Glomerular visceral epithelial cell (primary cell): ENCODE results near the gene GSTCD.
"Not testable (repeated sequence)": the region's sequence is repeated elsewhere in the genome, so short reads cannot be mapped to it uniquely, and the experiment has no call there.

Experiments
- DNase-seq: peaks from one replicate; pipeline ENCODE4 v3.0.0-alpha.2; 2016; ENCODE audit errors: extremely low spot score

Gene GSTCD

DNA sequence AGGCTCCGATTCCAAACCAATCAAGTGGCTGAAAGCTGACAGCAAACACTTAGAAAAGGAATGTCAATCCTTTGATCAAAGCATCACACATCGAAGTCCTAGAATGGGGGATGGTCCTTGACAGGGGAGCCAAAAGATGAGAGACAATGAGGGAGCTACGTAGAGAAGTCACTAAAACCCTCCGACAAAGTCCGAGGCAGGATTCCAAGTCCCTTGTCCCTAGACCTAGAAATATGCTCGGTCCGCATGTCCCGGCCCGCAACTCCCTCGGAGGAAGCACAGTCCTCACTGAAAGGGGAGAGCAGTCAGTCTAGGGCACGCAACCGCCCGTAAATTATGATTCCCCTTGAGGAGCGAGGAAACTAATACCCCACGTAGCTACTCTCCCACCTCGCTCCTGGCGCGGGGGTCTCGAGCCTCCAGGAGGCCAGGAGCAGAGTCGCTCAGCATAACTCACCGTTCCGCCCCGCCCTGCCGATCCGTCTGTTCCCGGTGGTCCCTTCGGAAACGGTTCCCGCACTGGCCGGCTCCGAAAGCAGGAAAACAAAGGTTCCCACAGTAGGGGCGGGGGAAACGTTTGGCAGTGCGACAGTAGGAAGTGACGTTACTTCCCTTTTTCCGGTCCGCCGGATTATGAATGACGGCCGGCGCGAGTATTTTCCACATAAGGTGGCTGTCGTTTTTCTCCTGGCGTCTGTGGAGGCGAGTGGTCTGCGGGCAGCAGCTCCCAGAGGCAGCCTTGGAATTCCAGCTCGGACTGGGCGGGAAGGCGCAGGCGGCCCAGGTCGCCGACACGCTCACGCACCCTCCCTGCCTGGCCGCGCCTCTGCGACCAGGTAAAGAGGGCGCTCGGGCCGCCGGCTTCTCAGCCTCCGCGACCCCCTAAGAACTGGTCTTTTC lies at the start of gene GSTCD, which contains the start of gene INTS12:
GSTCD (plus strand) TSS at position 604 of the 900 bp plus-strand sequence. CDS start 8,830 bp downstream, outside the sequence.
INTS12 (minus strand) TSS at position 509 of the 900 bp plus-strand sequence. CDS start 8,684 bp downstream, outside the sequence.
- peak; percentile 92 for DNase-seq

GRCh38 chr4:105659190-105659589 lies 49.4 kb upstream of the GSTCD start:
- DNase-seq = no peak

DNA sequence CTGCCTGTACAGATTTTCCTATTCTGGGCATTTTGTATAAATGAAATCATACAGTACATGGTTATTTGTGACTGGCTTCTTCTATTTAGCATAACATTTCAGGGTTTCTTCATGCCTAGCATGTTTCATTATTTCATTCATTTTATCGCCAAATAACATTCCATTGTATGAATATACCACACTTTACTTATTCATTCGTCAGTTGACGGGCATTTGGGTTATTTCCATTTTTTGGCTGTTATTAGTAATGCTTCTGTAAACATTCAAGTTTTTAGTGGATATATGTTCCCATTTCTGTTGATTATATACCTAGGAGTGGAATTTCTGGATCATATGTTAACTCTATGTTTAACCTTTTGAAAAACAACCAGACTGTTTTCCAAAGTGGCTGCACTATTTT lies 47.6 kb upstream of the GSTCD start:
- DNase-seq = no peak

DNA sequence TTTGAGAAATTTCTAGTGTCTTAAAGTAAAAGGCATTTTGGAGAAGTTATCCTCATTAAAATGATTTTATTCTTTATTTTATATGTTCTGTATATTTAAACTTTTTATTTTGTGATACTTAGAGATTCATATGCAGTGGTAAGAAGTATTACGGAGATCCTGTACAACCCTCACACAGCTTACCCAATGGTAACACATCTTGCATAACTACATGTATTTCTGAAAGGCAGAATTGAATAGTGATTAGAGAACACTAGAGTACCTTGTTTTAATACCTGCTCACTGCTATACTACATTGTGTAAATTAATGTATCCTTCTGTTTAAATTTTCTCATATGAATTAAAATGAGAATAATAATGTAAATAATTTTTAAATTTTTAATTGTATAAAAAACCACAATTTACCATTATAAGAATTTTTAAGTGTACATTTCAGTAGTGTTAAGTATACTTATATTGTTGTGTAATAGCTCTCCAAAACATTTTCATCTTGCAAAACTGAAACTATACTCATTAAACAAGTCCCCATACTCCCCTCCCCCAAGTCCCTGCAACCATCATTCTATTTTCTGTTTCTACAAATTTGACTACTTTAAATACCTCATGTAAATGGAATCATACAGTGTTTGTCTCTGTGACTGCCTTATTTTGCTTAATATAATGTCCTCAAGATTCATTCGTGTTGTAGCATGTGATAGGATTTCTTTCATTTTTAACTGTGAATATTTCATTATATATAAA lies 45.5 kb upstream of the GSTCD start:
- no peak for DNase-seq

DNA sequence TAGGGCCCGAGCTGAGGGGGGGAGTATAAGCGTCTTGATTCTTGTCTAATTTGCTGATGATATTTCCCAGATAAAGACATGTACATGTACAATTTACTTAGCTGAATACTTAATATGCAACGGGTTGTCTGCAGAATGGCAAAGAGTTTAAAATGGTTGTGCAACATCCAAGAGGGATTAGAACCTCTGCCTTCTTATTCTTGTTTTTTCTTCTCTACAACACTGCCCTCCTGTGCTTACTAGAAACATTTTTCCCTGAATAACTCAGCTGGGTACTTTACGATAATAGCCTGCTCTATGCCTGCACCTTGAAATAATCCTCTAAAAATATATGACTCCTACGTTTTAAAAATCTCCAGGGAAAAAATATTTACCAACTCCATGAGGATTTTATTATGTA lies 41.9 kb upstream of the GSTCD start:
- peak; percentile 27 for DNase-seq

- DNase-seq = no peak
These were observed 37.9 kb upstream of the GSTCD start for GRCh38 chr4:105670684-105671083.

DNA sequence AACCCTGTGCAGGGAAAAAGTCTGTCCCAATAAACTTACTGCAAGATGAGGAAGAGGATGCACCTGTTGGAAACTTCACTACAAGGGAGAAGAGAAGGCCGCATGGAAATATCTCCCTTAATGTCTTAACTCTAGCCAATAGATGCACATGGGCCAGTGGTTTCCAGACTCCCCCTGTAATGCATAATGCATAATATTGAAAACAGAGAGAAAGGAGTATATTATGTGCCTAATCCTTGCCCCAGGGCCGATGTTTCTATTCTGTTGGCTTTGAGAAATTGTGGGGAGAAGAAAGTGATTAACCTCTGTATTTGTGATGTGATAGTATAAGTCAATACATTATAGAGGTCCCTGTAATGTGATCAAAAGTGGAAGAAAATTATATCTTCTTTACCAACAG lies 37.3 kb upstream of the GSTCD start:
- no peak for DNase-seq

GRCh38 chr4:105674011-105674410 lies 34.6 kb upstream of the GSTCD start:
- DNase-seq = no peak

DNA sequence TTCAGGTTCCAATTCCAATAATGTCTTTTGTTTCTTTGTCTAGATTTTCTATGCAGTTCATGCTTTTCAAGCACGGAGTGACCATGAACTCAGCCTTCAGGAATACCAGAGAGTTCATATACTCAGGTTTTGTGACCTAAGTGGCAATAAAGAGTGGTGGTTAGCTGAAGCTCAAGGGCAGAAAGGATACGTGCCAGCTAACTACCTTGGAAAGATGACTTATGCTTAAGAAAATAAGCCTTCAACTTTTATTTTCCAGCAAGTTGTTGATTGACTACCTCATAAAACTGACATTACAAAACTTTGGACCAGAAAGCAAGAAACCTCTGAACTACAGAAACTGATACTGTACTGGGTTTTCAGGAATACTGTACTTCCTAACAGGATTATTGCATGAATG lies 30.9 kb upstream of the GSTCD start:
- no peak for DNase-seq

DNA sequence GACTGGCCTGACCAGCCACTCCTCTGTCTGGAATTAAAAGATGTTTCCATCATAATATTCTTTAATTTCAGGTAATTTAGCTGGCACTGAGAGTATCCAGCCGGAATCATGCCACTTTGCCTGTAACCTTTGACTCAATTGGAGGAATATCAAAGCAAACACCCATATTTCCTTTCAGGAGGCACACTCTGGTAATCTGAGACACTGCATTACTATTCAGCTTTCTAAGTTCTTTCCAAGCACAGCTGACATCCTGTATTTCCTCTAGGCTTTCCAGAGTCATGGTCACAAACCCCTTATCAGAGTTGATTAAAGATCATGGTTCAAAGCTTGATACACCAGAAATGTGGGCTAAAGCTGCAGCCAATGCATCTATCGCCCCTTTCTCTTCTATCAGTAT lies 29.4 kb upstream of the GSTCD start:
- DNase-seq = no peak

- no peak for DNase-seq
These were observed 25.5 kb upstream of the GSTCD start for GRCh38 chr4:105683038-105683437.

DNA sequence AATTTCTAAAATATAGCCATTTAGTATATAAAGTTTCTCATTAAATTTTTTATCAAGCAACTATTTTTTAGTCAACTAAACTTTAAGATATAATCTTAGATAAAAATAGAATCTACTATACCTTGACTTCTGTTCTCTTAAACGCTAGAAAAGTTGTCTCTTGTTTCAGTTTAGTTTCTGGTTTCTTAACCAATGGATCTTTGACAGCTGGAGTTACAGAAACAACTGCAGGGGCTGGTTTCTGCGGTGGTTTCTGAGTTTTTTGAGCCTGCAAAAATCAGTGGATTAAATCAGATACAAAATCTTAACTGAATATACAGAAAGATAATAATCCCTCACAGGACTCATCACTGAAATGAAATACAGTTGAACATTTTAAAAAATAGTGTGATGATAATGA lies 22.0 kb upstream of the GSTCD start:
- DNase-seq = no peak

GRCh38 chr4:105694812-105695211 lies 13.8 kb upstream of the GSTCD start:
- not testable (repeated sequence) for DNase-seq

DNA sequence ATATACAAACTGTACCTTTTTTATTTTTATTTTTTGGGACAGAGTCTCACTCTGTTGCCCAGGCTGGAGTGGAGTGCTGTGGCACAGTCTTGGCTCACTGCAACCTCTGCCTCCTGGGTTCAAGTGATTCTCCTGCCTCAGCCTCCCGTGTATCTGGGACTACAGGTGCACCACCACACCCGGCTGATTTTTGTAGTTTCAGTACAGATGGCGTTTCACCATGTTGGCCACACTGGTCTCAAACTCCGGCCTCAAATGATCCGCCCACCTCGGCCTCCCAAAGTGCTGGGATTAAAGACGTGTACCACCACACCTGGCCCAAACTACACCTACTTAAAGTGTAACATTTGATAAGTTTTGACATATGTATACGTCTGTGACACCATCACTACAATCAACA lies 12.8 kb upstream of the GSTCD start:
- not testable (repeated sequence) for DNase-seq

GRCh38 chr4:105698607-105699006 lies 10.0 kb upstream of the GSTCD start:
- DNase-seq = no peak

GRCh38 chr4:105707782-105708180 lies 803 bp upstream of the GSTCD start:
- no peak for DNase-seq

DNA sequence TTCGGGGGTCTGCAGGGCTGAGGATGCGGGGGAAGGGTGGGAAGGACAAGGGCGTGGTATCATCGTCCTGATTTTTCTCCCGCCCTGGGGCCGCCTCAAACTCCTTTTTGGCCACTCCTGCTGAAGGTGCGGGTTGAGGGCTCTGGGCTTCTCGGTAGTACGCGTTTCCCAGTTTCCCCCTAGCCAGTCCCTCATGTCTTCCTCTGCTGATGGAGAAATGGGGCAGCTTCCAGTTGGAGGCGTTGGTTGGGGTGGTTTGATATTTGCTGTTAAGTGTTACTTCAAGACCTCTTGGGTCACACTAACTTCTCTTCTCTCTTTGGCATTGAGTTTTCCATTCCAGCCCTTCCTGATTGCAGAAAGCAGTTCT lies 482 bp downstream of the GSTCD start:
- peak; percentile 43 for DNase-seq

DNA sequence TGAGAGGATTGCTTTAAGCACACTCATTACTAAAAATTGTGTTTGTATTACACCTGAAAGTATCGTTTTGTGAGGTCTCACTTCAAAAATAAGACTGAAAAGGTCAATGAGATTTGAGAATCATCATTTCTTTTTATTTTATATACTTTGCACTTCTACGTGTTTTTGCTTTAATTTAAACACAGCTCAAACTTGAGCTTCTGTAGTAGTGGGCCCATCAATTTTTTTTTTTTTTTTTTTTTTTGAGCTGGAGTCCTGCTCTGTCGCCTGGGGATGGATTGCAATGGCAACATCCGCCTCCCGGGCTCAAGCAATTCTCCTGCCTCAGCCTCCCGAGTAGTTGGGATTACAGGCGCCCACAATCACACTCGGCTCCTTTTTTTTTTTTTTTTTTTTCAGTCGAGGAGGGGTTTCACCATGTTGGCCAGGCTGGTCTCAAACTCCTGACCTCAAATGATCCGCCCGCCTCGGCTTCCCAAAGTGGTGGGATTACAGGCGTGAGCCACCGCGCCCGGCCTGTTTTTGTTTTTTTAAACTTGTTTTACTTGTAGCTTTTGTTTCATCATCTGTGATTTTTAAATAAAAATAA lies 1.5 kb downstream of the GSTCD start:
- no peak for DNase-seq

DNA sequence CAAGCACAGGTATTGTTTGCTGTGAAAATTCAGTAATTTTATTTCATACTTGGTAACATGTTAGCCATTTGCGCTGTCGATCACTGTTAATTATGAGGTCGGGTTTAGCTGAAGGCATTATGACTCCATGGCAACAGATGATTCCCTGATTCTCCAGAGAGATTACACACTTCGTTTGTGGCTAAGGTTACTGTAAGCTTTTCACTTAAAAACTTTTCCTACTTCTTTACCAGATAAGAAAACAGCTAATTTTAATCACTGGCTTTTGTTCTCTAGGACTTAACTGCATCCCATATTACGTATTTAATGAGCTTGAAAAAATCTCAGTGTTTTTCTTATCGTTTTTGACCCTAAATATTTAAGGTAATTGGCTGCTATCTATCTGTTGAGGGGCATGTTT lies 2.1 kb downstream of the GSTCD start:
- DNase-seq = no peak

DNA sequence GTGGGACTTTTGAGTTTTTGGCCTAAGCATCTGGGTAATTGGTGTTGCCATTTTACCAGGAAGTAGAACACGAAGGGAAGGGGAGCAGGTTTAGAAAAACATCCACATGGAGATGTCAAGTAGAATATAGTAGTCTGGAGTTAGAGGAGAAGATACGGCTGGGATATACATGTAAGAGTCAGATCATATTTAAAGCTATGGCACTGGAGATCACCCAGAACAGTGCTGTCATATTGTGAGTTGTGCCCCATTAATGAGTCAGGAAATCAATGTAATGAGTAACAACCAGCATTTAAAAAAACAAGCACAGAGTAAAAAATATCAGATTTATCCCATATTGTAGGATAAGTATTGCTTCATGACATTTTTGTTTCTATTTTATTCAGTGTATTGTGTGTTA lies 4.2 kb downstream of the GSTCD start:
- DNase-seq = no peak

DNA sequence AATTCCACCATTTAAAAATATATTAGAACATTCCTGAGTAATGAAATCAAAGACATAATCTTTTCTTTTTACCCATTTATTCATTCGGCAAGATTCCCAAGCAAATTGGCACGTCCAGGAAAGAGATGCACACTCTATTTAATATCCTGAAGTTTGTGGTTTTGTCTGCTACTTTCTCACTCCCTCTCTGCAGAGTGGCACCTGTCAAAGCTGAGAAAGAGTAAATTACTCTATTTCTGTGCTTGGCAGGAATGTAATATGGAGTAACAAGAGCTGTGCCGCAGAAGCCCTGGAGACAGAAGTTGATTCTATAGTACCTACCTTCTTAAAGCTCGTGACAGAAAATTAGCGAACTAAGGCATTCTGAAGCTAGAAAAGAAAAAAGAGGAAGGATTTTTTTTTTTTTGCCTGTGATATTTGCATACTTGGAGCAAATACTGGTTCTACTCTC lies 5.5 kb downstream of the GSTCD start:
- DNase-seq = peak; percentile 60

GRCh38 chr4:105714932-105715331 lies 6.3 kb downstream of the GSTCD start:
- DNase-seq = no peak
